H9 (cell line): Measurements from ENCODE around the gene KCNV2. TPM values are rescaled to one million over a fixed set of nuclear protein-coding genes. Genes with fewer than 3 reads are reported as not detected.

Source experiments
- DNase-seq: peaks from one replicate; pipeline ENCODE4 v3.0.0-alpha.2; 2017
- H2AFZ ChIP-seq: one replicate; pipeline ENCODE4 v1.6.1; 2013; ENCODE audit warnings: mild to moderate bottlenecking, low read length, control low read depth, moderate library complexity
- H2AK5ac ChIP-seq: 2 replicates; pipeline ENCODE4 v1.6.1; 2013; ENCODE audit warnings: low read length, control low read depth, mixed read lengths; ENCODE audit not compliant: insufficient read length
- H2BK120ac ChIP-seq: one replicate; pipeline ENCODE4 v1.6.1; 2013; ENCODE audit warnings: low read depth, mild to moderate bottlenecking, low read length, control low read depth, inconsistent platforms; ENCODE audit not compliant: poor library complexity, severe bottlenecking
- H2BK12ac ChIP-seq: 2 replicates; pipeline ENCODE4 v1.6.1; 2013; ENCODE audit warnings: low read length, control low read depth, mixed read lengths, low read depth; ENCODE audit not compliant: insufficient read length
- H2BK15ac ChIP-seq: 2 replicates; pipeline ENCODE4 v1.6.1; 2013; ENCODE audit warnings: low read depth, low read length, control low read depth
- H2BK20ac ChIP-seq: one replicate; pipeline ENCODE4 v1.6.1; 2013; ENCODE audit warnings: low read depth, mild to moderate bottlenecking, low read length, control low read depth, inconsistent platforms; ENCODE audit not compliant: poor library complexity, severe bottlenecking
- H2BK5ac ChIP-seq: 2 replicates; pipeline ENCODE4 v1.6.1; 2013; ENCODE audit warnings: low read length, control low read depth, mixed read lengths; ENCODE audit not compliant: insufficient read length
- H3K14ac ChIP-seq: 2 replicates; pipeline ENCODE4 v1.6.1; 2013; ENCODE audit warnings: low read length, control low read depth; ENCODE audit not compliant: insufficient read depth
- H3K18ac ChIP-seq: 2 replicates; pipeline ENCODE4 v1.6.1; 2013; ENCODE audit warnings: low read depth, mild to moderate bottlenecking, mixed read lengths, low read length, control low read depth; ENCODE audit not compliant: insufficient read length
- H3K23ac ChIP-seq: 2 replicates; pipeline ENCODE4 v1.6.1; 2013; ENCODE audit warnings: low read length, control low read depth, mixed read lengths, low read depth; ENCODE audit not compliant: insufficient read length
- H3K23me2 ChIP-seq: 2 replicates; pipeline ENCODE4 v1.6.1; 2013; ENCODE audit warnings: low read depth, mild to moderate bottlenecking, mixed read lengths, low read length, control low read depth; ENCODE audit not compliant: insufficient read length, poor library complexity, severe bottlenecking
- H3K27ac ChIP-seq: 2 replicates; pipeline ENCODE4 v1.5.1; 2013; ENCODE audit warnings: low read length, control low read depth, mixed read lengths, low read depth; ENCODE audit not compliant: insufficient read length
- H3K27me3 ChIP-seq: 2 replicates; pipeline ENCODE4 v1.6.1; 2013; ENCODE audit warnings: low read length, control low read depth, inconsistent platforms; ENCODE audit not compliant: insufficient read depth
- H3K4ac ChIP-seq: 2 replicates; pipeline ENCODE4 v1.6.1; 2013; ENCODE audit warnings: low read depth, mild to moderate bottlenecking, control low read depth, inconsistent platforms, low read length, moderate library complexity
- H3K4me1 ChIP-seq: 2 replicates; pipeline ENCODE4 v1.6.1; 2013; ENCODE audit warnings: low read length, control low read depth, inconsistent platforms; ENCODE audit not compliant: insufficient read depth
- H3K4me2 ChIP-seq: 2 replicates; pipeline ENCODE4 v1.6.1; 2013; ENCODE audit warnings: low read length, control low read depth, mixed read lengths; ENCODE audit not compliant: insufficient read length, insufficient read depth
- H3K56ac ChIP-seq: 2 replicates; pipeline ENCODE4 v1.6.1; 2013; ENCODE audit warnings: low read depth, mild to moderate bottlenecking, mixed read lengths, low read length, control low read depth; ENCODE audit not compliant: insufficient read length
- H3K79me1 ChIP-seq: 2 replicates; pipeline ENCODE4 v1.6.1; 2013; ENCODE audit warnings: low read depth, mild to moderate bottlenecking, moderate library complexity, low read length, control low read depth, inconsistent platforms; ENCODE audit not compliant: insufficient read depth, poor library complexity, severe bottlenecking
- H3K79me2 ChIP-seq: 2 replicates; pipeline ENCODE4 v1.6.1; 2013; ENCODE audit warnings: low read length, control low read depth, inconsistent platforms; ENCODE audit not compliant: insufficient read depth
- H3K9ac ChIP-seq: 2 replicates; pipeline ENCODE4 v1.6.1; 2013; ENCODE audit warnings: low read length, control low read depth, mixed read lengths; ENCODE audit not compliant: insufficient read length; ENCODE audit errors: extremely low read depth
- H3K9me3 ChIP-seq: one replicate; pipeline ENCODE4 v1.6.1; 2013; ENCODE audit warnings: low read depth, low read length, inconsistent platforms; ENCODE audit not compliant: control insufficient read depth
- H3T11ph ChIP-seq: one replicate; pipeline ENCODE4 v1.6.1; 2013; ENCODE audit warnings: mild to moderate bottlenecking, low read length, control low read depth, inconsistent platforms
- H4K20me1 ChIP-seq: one replicate; pipeline ENCODE4 v1.6.1; 2013; ENCODE audit not compliant: control insufficient read depth, insufficient read length, insufficient read depth
- H4K5ac ChIP-seq: 2 replicates; pipeline ENCODE4 v1.6.1; 2013; ENCODE audit warnings: low read depth, mild to moderate bottlenecking, mixed read lengths, low read length, control low read depth; ENCODE audit not compliant: insufficient read length
- H4K8ac ChIP-seq: replicated peaks from 2 replicates; pipeline ENCODE4 v1.6.1; 2013; ENCODE audit warnings: low read length, control low read depth, mixed read lengths, low read depth; ENCODE audit not compliant: insufficient read length
- H4K91ac ChIP-seq: 2 replicates; pipeline ENCODE4 v1.6.1; 2013; ENCODE audit warnings: low read depth, mild to moderate bottlenecking, moderate library complexity, mixed read lengths, low read length, control low read depth; ENCODE audit not compliant: insufficient read length
- H3K27ac Mint-ChIP-seq, 3 experiments: 2 replicates in 2 of 3; 3 replicates in 1 of 3; pipeline ENCODE4 v1.8.0; 2020 to 2021; ENCODE audit warnings: mixed read lengths in 3 of 3, mild to moderate bottlenecking in 1 of 3, moderate library complexity in 1 of 3
- H3K27me3 Mint-ChIP-seq: 2 replicates; pipeline ENCODE4 v1.8.0; 2021; ENCODE audit warnings: low read depth, mild to moderate bottlenecking, moderate library complexity, mixed read lengths
- H3K36me3 Mint-ChIP-seq, 3 experiments: 2 replicates in 2 of 3; 3 replicates in 1 of 3; pipeline ENCODE4 v1.8.0; 2020 to 2021; ENCODE audit warnings: low read depth in 3 of 3, mixed read lengths in 3 of 3; ENCODE audit not compliant: insufficient read depth in 1 of 3
- H3K4me1 Mint-ChIP-seq, 2 experiments: 2 replicates each; pipeline ENCODE4 v1.8.0; 2020; ENCODE audit warnings: mixed read lengths in 2 of 2
- H3K4me3 Mint-ChIP-seq, 2 experiments: 2 replicates in 1 of 2; 3 replicates in 1 of 2; pipeline ENCODE4 v1.8.0; 2020 to 2021; ENCODE audit warnings: mild to moderate bottlenecking in 2 of 2, mixed read lengths in 2 of 2, moderate library complexity in 1 of 2
- H3K9me3 Mint-ChIP-seq, 2 experiments: 2 replicates in 1 of 2; 3 replicates in 1 of 2; pipeline ENCODE4 v1.8.0; 2020; ENCODE audit warnings: mild to moderate bottlenecking in 2 of 2, mixed read lengths in 2 of 2, moderate library complexity in 1 of 2
- WGBS: extraction: QIAGEN DNeasy Blood & Tissue Kit; methylation state at CpG from one replicate; pipeline ENCODE4 v1.1.7; 2013; ENCODE audit warnings: missing lambda C conversion rate, low lambda C conversion rate, mixed read lengths; ENCODE audit not compliant: insufficient read length; ENCODE audit errors: extremely low coverage; 5-methylcytosine and 5-hydroxymethylcytosine counted together
- total RNA-seq: library from RNA; stranded (reverse); gene quantifications from 2 replicates; pipeline ENCODE4 v1.2.1, GENCODE V29; 2021
- TF ChIP-seq, protein P1 (sequence below): fragments of 200-600 bp; sonication (generic); conservative IDR thresholded peaks from 3 replicates; pipeline ENCODE4 v1.8.0; 2021; ENCODE audit warnings: antibody characterized with exemption, mild to moderate bottlenecking

The KCNV2 gene
- total RNA-seq, 1 experiment from 2014 or later, result not detected

- H3K23ac ChIP-seq, result no peak overlapping the region
- no peaks in the 10 kb centered on the region for H3K9me3 ChIP-seq
- no peak overlapping the region for H3K18ac ChIP-seq
- H2BK120ac ChIP-seq, result no peak overlapping the region
- Mint-ChIP-seq H3K9me3 (no peaks in the 10 kb centered on the region; a peak in 1 of 5 replicates), H3K27me3 (no peaks in the 10 kb centered on the region), H3K4me1 (peaks cover 3% of the 10 kb centered on the region in 2 experiments; a peak in 3 of 4 replicates), H3K27ac (no peak overlapping the region), H3K36me3 (peaks cover 7 to 17% (median 13%) of the 10 kb centered on the region in 3 experiments; a peak in 6 of 7 replicates), H3K4me3 (no peak overlapping the region)
- H2BK5ac ChIP-seq, result no peak overlapping the region
- H3K14ac ChIP-seq, result no peak overlapping the region
- no peak overlapping the region for H2AFZ ChIP-seq
- no CpG with 5 or more reads among the region's 29 CpGs for WGBS
- no peaks in the 10 kb centered on the region for H3K79me2 ChIP-seq
- H3K27ac ChIP-seq, result no peak overlapping the region
- TF ChIP-seq, protein P1, sequence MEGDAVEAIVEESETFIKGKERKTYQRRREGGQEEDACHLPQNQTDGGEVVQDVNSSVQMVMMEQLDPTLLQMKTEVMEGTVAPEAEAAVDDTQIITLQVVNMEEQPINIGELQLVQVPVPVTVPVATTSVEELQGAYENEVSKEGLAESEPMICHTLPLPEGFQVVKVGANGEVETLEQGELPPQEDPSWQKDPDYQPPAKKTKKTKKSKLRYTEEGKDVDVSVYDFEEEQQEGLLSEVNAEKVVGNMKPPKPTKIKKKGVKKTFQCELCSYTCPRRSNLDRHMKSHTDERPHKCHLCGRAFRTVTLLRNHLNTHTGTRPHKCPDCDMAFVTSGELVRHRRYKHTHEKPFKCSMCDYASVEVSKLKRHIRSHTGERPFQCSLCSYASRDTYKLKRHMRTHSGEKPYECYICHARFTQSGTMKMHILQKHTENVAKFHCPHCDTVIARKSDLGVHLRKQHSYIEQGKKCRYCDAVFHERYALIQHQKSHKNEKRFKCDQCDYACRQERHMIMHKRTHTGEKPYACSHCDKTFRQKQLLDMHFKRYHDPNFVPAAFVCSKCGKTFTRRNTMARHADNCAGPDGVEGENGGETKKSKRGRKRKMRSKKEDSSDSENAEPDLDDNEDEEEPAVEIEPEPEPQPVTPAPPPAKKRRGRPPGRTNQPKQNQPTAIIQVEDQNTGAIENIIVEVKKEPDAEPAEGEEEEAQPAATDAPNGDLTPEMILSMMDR, result no peak
- H4K8ac ChIP-seq, result no peak overlapping the region
- no peak overlapping the region for H2AK5ac ChIP-seq
- no peaks in the 10 kb centered on the region for H3K23me2 ChIP-seq
- no peaks in the 10 kb centered on the region for H3K4me1 ChIP-seq
- H2BK12ac ChIP-seq, result no peak overlapping the region
- H3K4ac ChIP-seq, result no peak overlapping the region
- DNase-seq, result no peak
- H3T11ph ChIP-seq, result no peak overlapping the region
- no peaks in the 10 kb centered on the region for H4K20me1 ChIP-seq
- no peak overlapping the region for H3K4me2 ChIP-seq
- no peak overlapping the region for H4K91ac ChIP-seq
- no peak overlapping the region for H3K56ac ChIP-seq
- H3K79me1 ChIP-seq, result no peaks in the 10 kb centered on the region
- no peak overlapping the region for H2BK20ac ChIP-seq
- H3K9ac ChIP-seq, result no peak overlapping the region
- no peak overlapping the region for H2BK15ac ChIP-seq
- no peaks in the 10 kb centered on the region for H3K27me3 ChIP-seq
- no peak overlapping the region for H4K5ac ChIP-seq
Observed at GRCh38 chr9:2718698-2719033, 1.4 kb downstream of the KCNV2 start.
